ENCODE measurements around the gene CEP128. TPM values are rescaled to one million over a fixed set of nuclear protein-coding genes. Genes with fewer than 3 reads are reported as not detected.

The CEP128 gene
- total RNA-seq, 5 donors from 2014 or later (not counting 1 experiment from before 2014, with no cell fraction given) = 12.6 to 24.8 (median 15.2) TPM

- CTCF ChIA-PET = no interaction called here
- H3K27ac ChIP-seq (ENCODE audit: low read length) = no peak overlapping the region
- no peaks in the 10 kb centered on the region for H3K9me3 ChIP-seq
- H3K4me3 ChIP-seq (ENCODE audit: control insufficient read depth in 1 of 2, extremely low read depth in 1 of 2, low read length in 1 of 2) = no peak overlapping the region
- Mint-ChIP-seq H3K27ac (no peak overlapping the region), H3K36me3 (peaks cover 6% of the 10 kb centered on the region), H3K27me3 (no peaks in the 10 kb centered on the region), H3K4me1 (no peaks in the 10 kb centered on the region), H3K4me3 (no peak overlapping the region), H3K9me3 (peaks cover 12 to 26% (median 15%) of the 10 kb centered on the region in 3 donors)
- ATAC-seq (replicated peaks in 1 of 4) (no peak), DNase-seq (no peak)
- 71% methylated on average over 1 of the region's 5 CpGs for WGBS (ENCODE audit: insufficient coverage)
- H3K27me3 ChIP-seq (replicated peaks in 1 of 2; ENCODE audit: control insufficient read depth in 2 of 2, extremely low read depth in 1 of 2, insufficient read depth in 2 of 2, low read length in 1 of 2) = no peaks in the 10 kb centered on the region
- H3K4me1 ChIP-seq (ENCODE audit: control insufficient read depth in 1 of 2, extremely low read depth in 1 of 2, insufficient read depth in 2 of 2, low read length in 2 of 2) = no peaks in the 10 kb centered on the region
- POLR2A ChIA-PET = no interaction called here
- no peaks in the 10 kb centered on the region for H3K36me3 ChIP-seq (ENCODE audit: control insufficient read depth in 2 of 2, extremely low read depth in 1 of 2, insufficient read depth in 1 of 2, low read length in 1 of 2)
These were observed 403.9 kb downstream of the CEP128 start for GRCh38 chr14:80537626-80538025.

GRCh38 chr14:80536456-80536855 lies 405.1 kb downstream of the CEP128 start:
- ChIA-PET CTCF (no interaction called here), POLR2A (no interaction called here)
- H3K27me3 Mint-ChIP-seq = no peaks in the 10 kb centered on the region
- H3K27ac Mint-ChIP-seq = no peak overlapping the region
- no peaks in the 10 kb centered on the region for H3K4me1 Mint-ChIP-seq
- ATAC-seq (replicated peaks in 1 of 4) = no peak
- peaks cover 12 to 22% (median 15%) of the 10 kb centered on the region in 3 donors for H3K9me3 Mint-ChIP-seq
- H3K4me3 ChIP-seq (ENCODE audit: control insufficient read depth in 1 of 2, extremely low read depth in 1 of 2, low read length in 1 of 2) = no peak overlapping the region
- H3K4me3 Mint-ChIP-seq = no peak overlapping the region
- no peaks in the 10 kb centered on the region for H3K9me3 ChIP-seq
- no peak for DNase-seq
- H3K27me3 ChIP-seq (replicated peaks in 1 of 2; ENCODE audit: control insufficient read depth in 2 of 2, extremely low read depth in 1 of 2, insufficient read depth in 2 of 2, low read length in 1 of 2) = no peaks in the 10 kb centered on the region
- no CpG with 5 or more reads among the region's 4 CpGs for WGBS (ENCODE audit: insufficient coverage)
- H3K4me1 ChIP-seq (ENCODE audit: control insufficient read depth in 1 of 2, extremely low read depth in 1 of 2, insufficient read depth in 2 of 2, low read length in 2 of 2) = no peaks in the 10 kb centered on the region
- H3K36me3 Mint-ChIP-seq = peaks cover 3% of the 10 kb centered on the region
- no peak overlapping the region for H3K27ac ChIP-seq (ENCODE audit: low read length)
- H3K36me3 ChIP-seq (ENCODE audit: control insufficient read depth in 2 of 2, extremely low read depth in 1 of 2, insufficient read depth in 1 of 2, low read length in 1 of 2) = no peaks in the 10 kb centered on the region

- Histone ChIP-seq H3K4me3 (ENCODE audit: control insufficient read depth in 1 of 2, extremely low read depth in 1 of 2, low read length in 1 of 2) (no peak overlapping the region), H3K4me1 (ENCODE audit: control insufficient read depth in 1 of 2, extremely low read depth in 1 of 2, insufficient read depth in 2 of 2, low read length in 2 of 2) (no peaks in the 10 kb centered on the region), H3K27ac (ENCODE audit: low read length) (no peak overlapping the region), H3K27me3 (replicated peaks in 1 of 2; ENCODE audit: control insufficient read depth in 2 of 2, extremely low read depth in 1 of 2, insufficient read depth in 2 of 2, low read length in 1 of 2) (no peaks in the 10 kb centered on the region), H3K36me3 (ENCODE audit: control insufficient read depth in 2 of 2, extremely low read depth in 1 of 2, insufficient read depth in 1 of 2, low read length in 1 of 2) (no peaks in the 10 kb centered on the region), H3K9me3 (no peaks in the 10 kb centered on the region)
- no peak overlapping the region for H3K27ac Mint-ChIP-seq
- H3K4me1 Mint-ChIP-seq = no peaks in the 10 kb centered on the region
- H3K36me3 Mint-ChIP-seq = peaks cover 6% of the 10 kb centered on the region
- DNase-seq (no peak), ATAC-seq (replicated peaks in 1 of 4) (no peak)
- peaks cover 5 to 14% (median 7%) of the 10 kb centered on the region in 3 donors for H3K9me3 Mint-ChIP-seq
- H3K4me3 Mint-ChIP-seq = no peak overlapping the region
- ChIA-PET POLR2A (no interaction called here), CTCF (no interaction called here)
- H3K27me3 Mint-ChIP-seq = no peaks in the 10 kb centered on the region
- WGBS (ENCODE audit: insufficient coverage) = no CpG with 5 or more reads among the region's 4 CpGs
These were observed 406.4 kb downstream of the CEP128 start for GRCh38 chr14:80535171-80535570.

GRCh38 chr14:80523518-80524117 lies 417.9 kb downstream of the CEP128 start:
- H3K4me3 ChIP-seq (ENCODE audit: control insufficient read depth in 1 of 2, extremely low read depth in 1 of 2, low read length in 1 of 2) = no peak overlapping the region
- no peak overlapping the region for H3K27ac ChIP-seq (ENCODE audit: low read length)
- ChIA-PET CTCF (no interaction called here), POLR2A (interaction anchor here in 1 of 2 donors (0.5 kb wide), 1 partner anchor 17 kb away, joined by 9 read pairs; no protein-coding TSS in a partner anchor)
- Mint-ChIP-seq H3K27ac (no peak overlapping the region), H3K9me3 (no peaks in the 10 kb centered on the region), H3K36me3 (peaks cover 55% of the 10 kb centered on the region), H3K4me3 (no peak overlapping the region), H3K4me1 (no peaks in the 10 kb centered on the region), H3K27me3 (no peaks in the 10 kb centered on the region)
- peaks cover 0 to 3% of the 10 kb centered on the region in 2 donors for H3K36me3 ChIP-seq (ENCODE audit: control insufficient read depth in 2 of 2, extremely low read depth in 1 of 2, insufficient read depth in 1 of 2, low read length in 1 of 2)
- DNase-seq (no peak), ATAC-seq (replicated peaks in 1 of 4) (no peak)
- H3K27me3 ChIP-seq (replicated peaks in 1 of 2; ENCODE audit: control insufficient read depth in 2 of 2, extremely low read depth in 1 of 2, insufficient read depth in 2 of 2, low read length in 1 of 2) = no peaks in the 10 kb centered on the region
- no peaks in the 10 kb centered on the region for H3K9me3 ChIP-seq
- no peaks in the 10 kb centered on the region for H3K4me1 ChIP-seq (ENCODE audit: control insufficient read depth in 1 of 2, extremely low read depth in 1 of 2, insufficient read depth in 2 of 2, low read length in 2 of 2)

- DNase-seq (no peak), ATAC-seq (replicated peaks in 1 of 4) (no peak)
- no peaks in the 10 kb centered on the region for H3K27me3 ChIP-seq (replicated peaks in 1 of 2; ENCODE audit: control insufficient read depth in 2 of 2, extremely low read depth in 1 of 2, insufficient read depth in 2 of 2, low read length in 1 of 2)
- Mint-ChIP-seq H3K27me3 (no peaks in the 10 kb centered on the region), H3K4me3 (no peak overlapping the region), H3K9me3 (peaks cover 0 to 4% (median 0%) of the 10 kb centered on the region in 3 donors), H3K36me3 (peaks cover 61% of the 10 kb centered on the region), H3K27ac (no peak overlapping the region), H3K4me1 (no peaks in the 10 kb centered on the region)
- ChIA-PET CTCF (no interaction called here), POLR2A (no interaction called here)
- no peak overlapping the region for H3K4me3 ChIP-seq (ENCODE audit: control insufficient read depth in 1 of 2, extremely low read depth in 1 of 2, low read length in 1 of 2)
- peaks cover 0 to 3% of the 10 kb centered on the region in 2 donors for H3K36me3 ChIP-seq (ENCODE audit: control insufficient read depth in 2 of 2, extremely low read depth in 1 of 2, insufficient read depth in 1 of 2, low read length in 1 of 2)
- no peaks in the 10 kb centered on the region for H3K4me1 ChIP-seq (ENCODE audit: control insufficient read depth in 1 of 2, extremely low read depth in 1 of 2, insufficient read depth in 2 of 2, low read length in 2 of 2)
- H3K9me3 ChIP-seq = no peaks in the 10 kb centered on the region
- no peak overlapping the region for H3K27ac ChIP-seq (ENCODE audit: low read length)
These were observed 418.6 kb downstream of the CEP128 start for GRCh38 chr14:80522936-80523335.

- Mint-ChIP-seq H3K27me3 (no peaks in the 10 kb centered on the region), H3K36me3 (peaks cover 66% of the 10 kb centered on the region), H3K4me1 (no peaks in the 10 kb centered on the region), H3K9me3 (peaks cover 0 to 4% (median 4%) of the 10 kb centered on the region in 3 donors), H3K4me3 (no peak overlapping the region), H3K27ac (no peak overlapping the region)
- no peak for ATAC-seq (replicated peaks in 1 of 4)
- Histone ChIP-seq H3K9me3 (no peaks in the 10 kb centered on the region), H3K4me3 (ENCODE audit: control insufficient read depth in 1 of 2, extremely low read depth in 1 of 2, low read length in 1 of 2) (no peak overlapping the region), H3K36me3 (ENCODE audit: control insufficient read depth in 2 of 2, extremely low read depth in 1 of 2, insufficient read depth in 1 of 2, low read length in 1 of 2) (peaks cover 0 to 3% of the 10 kb centered on the region in 2 donors), H3K27ac (ENCODE audit: low read length) (no peak overlapping the region), H3K27me3 (replicated peaks in 1 of 2; ENCODE audit: control insufficient read depth in 2 of 2, extremely low read depth in 1 of 2, insufficient read depth in 2 of 2, low read length in 1 of 2) (no peaks in the 10 kb centered on the region), H3K4me1 (ENCODE audit: control insufficient read depth in 1 of 2, extremely low read depth in 1 of 2, insufficient read depth in 2 of 2, low read length in 2 of 2) (no peaks in the 10 kb centered on the region)
- WGBS (ENCODE audit: insufficient coverage) = no CpG with 5 or more reads among the region's 1 CpG
- ChIA-PET POLR2A (no interaction called here), CTCF (no interaction called here)
- DNase-seq = no peak
These were observed 419.1 kb downstream of the CEP128 start for GRCh38 chr14:80522411-80522810.

- H3K27me3 Mint-ChIP-seq = no peaks in the 10 kb centered on the region
- H3K9me3 ChIP-seq = no peaks in the 10 kb centered on the region
- H3K4me1 ChIP-seq (ENCODE audit: control insufficient read depth in 1 of 2, extremely low read depth in 1 of 2, insufficient read depth in 2 of 2, low read length in 2 of 2) = no peaks in the 10 kb centered on the region
- ChIA-PET CTCF (no interaction called here), POLR2A (interaction anchor here in 1 of 2 donors (0.7 kb wide), 1 partner anchor 562 kb away, joined by 5 read pairs; no protein-coding TSS in a partner anchor)
- H3K9me3 Mint-ChIP-seq = peaks cover 4 to 9% (median 8%) of the 10 kb centered on the region in 3 donors
- no peak overlapping the region for H3K4me3 Mint-ChIP-seq
- H3K36me3 ChIP-seq (ENCODE audit: control insufficient read depth in 2 of 2, extremely low read depth in 1 of 2, insufficient read depth in 1 of 2, low read length in 1 of 2) = peaks cover 0 to 3% of the 10 kb centered on the region in 2 donors
- no peaks in the 10 kb centered on the region for H3K4me1 Mint-ChIP-seq
- H3K4me3 ChIP-seq (ENCODE audit: control insufficient read depth in 1 of 2, extremely low read depth in 1 of 2, low read length in 1 of 2) = no peak overlapping the region
- peaks cover 71% of the 10 kb centered on the region for H3K36me3 Mint-ChIP-seq
- ATAC-seq (replicated peaks in 1 of 4) = no peak
- H3K27ac ChIP-seq (ENCODE audit: low read length) = no peak overlapping the region
- H3K27ac Mint-ChIP-seq = no peak overlapping the region
- DNase-seq = no peak
- no CpG with 5 or more reads among the region's 3 CpGs for WGBS (ENCODE audit: insufficient coverage)
- no peaks in the 10 kb centered on the region for H3K27me3 ChIP-seq (replicated peaks in 1 of 2; ENCODE audit: control insufficient read depth in 2 of 2, extremely low read depth in 1 of 2, insufficient read depth in 2 of 2, low read length in 1 of 2)
These were observed 420.1 kb downstream of the CEP128 start for GRCh38 chr14:80521456-80521855.
